AG09309 (cell line): Measurements from ENCODE around the gene PCK2.

Experiments
- DNase-seq: peaks from one replicate; pipeline ENCODE4 v3.0.0-alpha.2; 2010; ENCODE audit warnings: low read depth
- H3K4me3 ChIP-seq: 2 replicates; pipeline ENCODE4 v1.5.1; 2011; ENCODE audit warnings: mild to moderate bottlenecking, low read depth, low read length, moderate library complexity; ENCODE audit not compliant: control insufficient read depth
- TF ChIP-seq, protein P1 (sequence below): IDR thresholded peaks from 2 replicates; pipeline ENCODE4 v1.5.1; 2011; ENCODE audit warnings: mild to moderate bottlenecking, low read depth, low read length, inconsistent platforms; ENCODE audit not compliant: insufficient read depth, control insufficient read depth; ENCODE audit errors: missing control alignments

Gene PCK2

DNA sequence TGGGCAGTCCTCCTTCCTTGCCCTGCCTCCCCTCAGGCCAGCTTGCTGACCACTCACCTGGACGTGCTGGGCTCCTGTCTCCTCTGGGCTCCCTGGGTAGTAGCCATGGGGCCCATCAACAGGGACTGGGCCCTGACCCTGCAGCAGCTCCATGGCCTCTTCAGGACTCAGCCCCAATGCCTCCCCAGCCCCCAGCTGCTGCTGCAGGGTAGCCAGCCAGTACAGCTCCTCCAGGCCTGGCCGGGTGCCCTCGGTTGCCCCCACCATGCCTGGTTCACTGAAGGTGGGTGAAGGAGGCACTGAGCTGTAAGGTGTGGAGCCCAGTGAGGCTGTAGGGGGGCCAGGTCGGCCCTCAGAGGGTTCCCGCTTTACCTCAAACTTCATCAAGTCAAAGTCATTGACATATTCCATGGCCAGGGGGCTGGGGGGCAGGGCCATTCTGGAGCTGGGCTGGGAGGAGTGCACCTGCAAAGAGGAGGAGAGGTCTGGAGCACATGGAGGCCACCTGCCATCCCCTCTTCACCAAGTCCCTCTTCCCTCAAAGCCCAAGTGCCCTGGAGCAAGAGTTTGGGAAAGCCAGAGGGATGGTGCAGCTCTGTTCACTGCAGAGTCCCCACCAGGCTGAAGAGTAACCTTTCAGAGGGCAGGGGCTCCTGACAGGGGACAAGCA is 11.6 kb upstream of the PCK2 start:
- TF ChIP-seq, protein P1, sequence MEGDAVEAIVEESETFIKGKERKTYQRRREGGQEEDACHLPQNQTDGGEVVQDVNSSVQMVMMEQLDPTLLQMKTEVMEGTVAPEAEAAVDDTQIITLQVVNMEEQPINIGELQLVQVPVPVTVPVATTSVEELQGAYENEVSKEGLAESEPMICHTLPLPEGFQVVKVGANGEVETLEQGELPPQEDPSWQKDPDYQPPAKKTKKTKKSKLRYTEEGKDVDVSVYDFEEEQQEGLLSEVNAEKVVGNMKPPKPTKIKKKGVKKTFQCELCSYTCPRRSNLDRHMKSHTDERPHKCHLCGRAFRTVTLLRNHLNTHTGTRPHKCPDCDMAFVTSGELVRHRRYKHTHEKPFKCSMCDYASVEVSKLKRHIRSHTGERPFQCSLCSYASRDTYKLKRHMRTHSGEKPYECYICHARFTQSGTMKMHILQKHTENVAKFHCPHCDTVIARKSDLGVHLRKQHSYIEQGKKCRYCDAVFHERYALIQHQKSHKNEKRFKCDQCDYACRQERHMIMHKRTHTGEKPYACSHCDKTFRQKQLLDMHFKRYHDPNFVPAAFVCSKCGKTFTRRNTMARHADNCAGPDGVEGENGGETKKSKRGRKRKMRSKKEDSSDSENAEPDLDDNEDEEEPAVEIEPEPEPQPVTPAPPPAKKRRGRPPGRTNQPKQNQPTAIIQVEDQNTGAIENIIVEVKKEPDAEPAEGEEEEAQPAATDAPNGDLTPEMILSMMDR = no peak
- no peak overlapping the region for H3K4me3 ChIP-seq
- no peak for DNase-seq

GRCh38 chr14:24083462-24083861 is 10.6 kb upstream of the PCK2 start:
- TF ChIP-seq, protein P1 = no peak

DNA sequence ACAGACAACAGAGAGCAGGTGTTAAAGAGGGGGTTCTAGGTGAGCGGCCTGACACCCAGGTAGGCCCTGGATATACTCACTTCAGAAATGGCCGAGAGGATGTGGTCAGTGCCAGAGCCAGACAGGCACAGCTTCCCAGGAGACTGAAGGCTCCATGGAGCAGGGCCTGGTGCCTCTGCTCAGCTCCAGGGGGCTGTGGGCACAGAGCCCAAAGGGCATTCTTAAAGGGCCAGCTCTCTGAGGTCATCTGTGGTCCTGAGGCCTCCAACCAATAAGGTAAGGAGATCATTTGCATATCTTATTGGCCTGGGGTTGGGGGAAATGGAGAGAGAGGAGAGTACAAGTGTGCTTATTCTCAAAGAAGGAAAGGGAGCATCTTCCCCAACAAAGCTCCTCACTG is 9.7 kb upstream of the PCK2 start:
- no peak overlapping the region for H3K4me3 ChIP-seq
- TF ChIP-seq, protein P1 = no peak
- DNase-seq = no peak

More at GRCh38 chr14:24083462-24083861, 10.6 kb upstream of the PCK2 start:
- no peak overlapping the region for H3K4me3 ChIP-seq
- no peak for DNase-seq

- H3K4me3 ChIP-seq = no peak overlapping the region
- no peak for DNase-seq
- TF ChIP-seq, protein P1 = no peak
Observed at GRCh38 chr14:24085215-24085614, 8.9 kb upstream of the PCK2 start.

DNA sequence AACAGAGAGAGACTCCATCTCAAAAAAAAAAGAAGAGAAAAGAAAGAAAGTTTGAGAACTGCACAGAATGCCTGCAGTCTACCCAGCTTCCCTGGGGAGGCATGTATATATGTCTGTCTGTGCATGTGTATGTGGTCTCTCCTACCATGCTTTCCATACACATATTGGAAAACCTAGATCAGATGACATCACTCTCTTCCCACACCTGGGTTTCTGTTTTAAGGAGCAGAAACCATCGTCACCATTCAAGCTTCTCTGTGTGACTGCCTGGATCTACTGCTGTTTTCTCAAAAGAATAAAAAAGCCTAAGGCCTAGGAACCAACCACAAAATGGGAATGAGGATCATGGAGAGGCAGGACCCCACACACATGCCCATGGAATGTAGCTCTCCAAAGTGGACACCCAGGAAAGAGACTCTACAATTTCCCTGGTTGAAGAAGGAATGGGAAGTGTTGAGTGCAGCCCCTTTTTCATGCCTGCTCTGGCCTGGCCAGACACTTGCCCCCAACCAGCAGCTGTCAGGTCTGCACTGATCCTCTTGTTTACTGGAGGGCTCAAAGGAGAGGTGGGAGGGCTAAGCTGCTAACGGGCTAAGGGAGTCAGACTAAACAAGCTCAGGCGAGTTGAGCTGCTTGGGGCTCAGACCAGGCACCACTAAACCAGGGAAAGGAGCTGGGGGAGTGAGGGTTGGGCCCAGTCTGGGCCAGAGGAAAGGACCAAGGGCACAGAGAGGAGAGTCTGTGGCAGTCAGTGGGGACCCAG is 7.7 kb upstream of the PCK2 start:
- no peak for DNase-seq
- TF ChIP-seq, protein P1 = no peak
- H3K4me3 ChIP-seq = no peak overlapping the region

DNA sequence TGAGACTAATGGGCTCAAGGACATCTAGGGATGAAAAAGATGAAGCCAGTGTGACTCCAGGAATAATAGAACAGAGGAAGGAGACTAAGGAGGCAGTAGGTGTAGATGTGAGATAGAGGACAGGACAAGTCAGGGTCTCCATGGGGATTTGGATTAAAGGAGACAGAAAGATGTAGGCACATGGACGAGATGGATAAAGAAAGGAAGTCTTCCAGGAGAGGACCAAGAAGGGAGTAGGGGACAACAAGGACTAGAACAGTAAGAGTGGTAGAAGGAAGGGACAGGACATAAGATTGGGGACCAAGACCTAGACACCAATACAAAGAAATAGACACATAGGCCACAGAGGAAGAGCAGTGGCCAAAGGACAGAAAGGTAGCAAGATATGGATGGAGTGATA is 7.1 kb upstream of the PCK2 start:
- TF ChIP-seq, protein P1 = no peak
- DNase-seq = no peak

More for the DNA sequence above, 7.1 kb upstream of the PCK2 start:
- H3K4me3 ChIP-seq = no peak overlapping the region
